HepG2 (cell line): ENCODE data around the gene SLC13A5. TPM values are rescaled to one million over a fixed set of nuclear protein-coding genes. Genes with fewer than 3 reads are reported as not detected.

Experiments
- AFF4 ChIP-seq: sonication (generic); formaldehyde crosslinking; IDR thresholded peaks from 2 replicates; pipeline ENCODE4 v1.4.0; 2020; ENCODE audit warnings: missing genetic modification reagents
- CAMTA2 ChIP-seq: sonication (generic); formaldehyde crosslinking; IDR thresholded peaks from 2 replicates; pipeline ENCODE4 v1.4.0; 2020; ENCODE audit warnings: mild to moderate bottlenecking, missing genetic modification reagents, borderline replicate concordance
- CEBPG ChIP-seq: IDR thresholded peaks from 2 replicates; pipeline ENCODE4 v1.6.1; 2016
- DMTF1 ChIP-seq: sonication (generic); formaldehyde crosslinking; IDR thresholded peaks from 2 replicates; pipeline ENCODE4 v1.4.0; 2020; ENCODE audit warnings: mild to moderate bottlenecking, missing genetic modification reagents
- GTF3A ChIP-seq: sonication (generic); formaldehyde crosslinking; conservative IDR thresholded peaks from 2 replicates; pipeline ENCODE4 v1.4.0; 2020; ENCODE audit warnings: mild to moderate bottlenecking, missing genetic modification reagents
- HMGXB4 ChIP-seq, 2 experiments: sonication (generic) in 1 of 2; formaldehyde crosslinking in 1 of 2; IDR thresholded peaks; 2 replicates each; pipeline versions ENCODE4 v1.4.0 to v1.6.1; 2018 to 2020; ENCODE audit warnings: missing genetic modification reagents in 2 of 2, borderline replicate concordance in 1 of 2, low read depth in 1 of 2, mild to moderate bottlenecking in 1 of 2, missing biosample characterization in 1 of 2
- MBD4 ChIP-seq: IDR thresholded peaks from 2 replicates; pipeline ENCODE4 v1.6.1; 2012; ENCODE audit warnings: low read length, inconsistent platforms, borderline replicate concordance
- NFIC ChIP-seq: IDR thresholded peaks from 2 replicates; pipeline ENCODE4 v1.6.1; 2012; ENCODE audit warnings: mild to moderate bottlenecking, low read length, inconsistent platforms
- NR2C2 ChIP-seq: sonication (generic); formaldehyde crosslinking; IDR thresholded peaks from 2 replicates; pipeline ENCODE4 v1.4.0; 2020; ENCODE audit warnings: missing genetic modification reagents, mild to moderate bottlenecking, moderate library complexity, borderline replicate concordance
- RARA ChIP-seq: IDR thresholded peaks from 2 replicates; pipeline ENCODE4 v1.6.1; 2016; ENCODE audit warnings: missing genetic modification reagents, missing compliant biosample characterization
- REPIN1 ChIP-seq: sonication (generic); formaldehyde crosslinking; IDR thresholded peaks from 2 replicates; pipeline ENCODE4 v1.8.0; 2022; ENCODE audit warnings: missing genetic modification reagents, low read depth, mild to moderate bottlenecking, borderline replicate concordance
- TFDP2 ChIP-seq: sonication (generic); formaldehyde crosslinking; IDR thresholded peaks from 2 replicates; pipeline ENCODE4 v1.4.0; 2020; ENCODE audit warnings: missing genetic modification reagents
- ZBTB25 ChIP-seq: IDR thresholded peaks from 2 replicates; pipeline ENCODE4 v1.6.1; 2018; ENCODE audit warnings: missing genetic modification reagents
- ZNF24 ChIP-seq: fragments of 450-650 bp; IDR thresholded peaks from 2 replicates; pipeline ENCODE4 v1.6.1; 2017; ENCODE audit warnings: antibody characterized with exemption, mild to moderate bottlenecking
- ZNF275 ChIP-seq: sonication (generic); formaldehyde crosslinking; IDR thresholded peaks from 2 replicates; pipeline ENCODE4 v1.8.0; 2022; ENCODE audit warnings: missing genetic modification reagents, mild to moderate bottlenecking, inconsistent platforms, borderline replicate concordance
- ZNF615 ChIP-seq: sonication (generic); formaldehyde crosslinking; IDR thresholded peaks from 2 replicates; pipeline ENCODE4 v1.5.0; 2020; ENCODE audit warnings: mild to moderate bottlenecking, missing genetic modification reagents, borderline replicate concordance
- polyA plus RNA-seq, 8 experiments: library from polyadenylated mRNA; depleted of rRNA in 3 of 8; stranded (reverse) in 7 of 8; unstranded in 1 of 8; fragments of >200 nt; fragmentation: Illumina TruSeq in 4 of 8; extraction: Trizol in 4 of 8; gene quantifications; 2 replicates each; pipeline versions ENCODE4 v1.2.1 to v1.2.3, GENCODE V29; 2011 to 2016; ENCODE audit warnings: low read depth in 4 of 8, missing spikeins in 1 of 8, mixed read lengths in 1 of 8; ENCODE audit not compliant: insufficient read depth in 1 of 8
- total RNA-seq, 5 experiments: library from RNA; depleted of rRNA; stranded (reverse); fragments of >200 nt; fragmentation: Illumina TruSeq; extraction: Trizol; gene quantifications; 2 replicates each; pipeline ENCODE4 v1.2.3, GENCODE V29; 2016; ENCODE audit warnings: low read depth in 1 of 5

SLC13A5 gene
- total and polyA plus RNA-seq, 2 of the 13 experiments (the other 11 are each of a cell fraction or from before 2014, with no cell fraction given): 42.8 to 310 TPM

- TF ChIP-seq ZBTB25 (CRISPR knock-in tag): no peak
- no peak for TF ChIP-seq MBD4
- no peak for TF ChIP-seq ZNF275 (CRISPR knock-in tag)
- no peak for TF ChIP-seq GTF3A
- TF ChIP-seq REPIN1 (CRISPR knock-in tag): no peak
- no peak for TF ChIP-seq CAMTA2
- TF ChIP-seq ZNF24: no peak
- TF ChIP-seq RARA (CRISPR knock-in tag): peak; percentile 40; the same call in 1 of the 2 replicates
- no peak for TF ChIP-seq ZNF615
- TF ChIP-seq AFF4 (CRISPR knock-in tag): no peak
- TF ChIP-seq HMGXB4 (CRISPR knock-in tag; IDR thresholded peaks at IDR 0.05; ENCODE audit: borderline replicate concordance in 1 of 2, low read depth in 1 of 2): 0 out of 4 replicates have a peak, but pooled peaks of 1 of the 2 experiments have one; percentile 7
- TF ChIP-seq TFDP2: no peak
- TF ChIP-seq NR2C2 (CRISPR knock-in tag): no peak
- peak; percentile 34; the same call in 1 of the 2 replicates for TF ChIP-seq CEBPG (CRISPR knock-in tag)
- TF ChIP-seq NFIC: no peak
- TF ChIP-seq DMTF1 (CRISPR knock-in tag): no peak
These were observed 31.5 kb downstream of the SLC13A5 start (continued) for GRCh38 chr17:6681671-6682070.
